Kidney tubule cell (primary cell): Measurements from ENCODE around the gene ME3.

Source experiments
- DNase-seq: peaks from one replicate; pipeline ENCODE4 v3.0.0-alpha.2; 2018; ENCODE audit warnings: low spot score

ME3 gene

DNA sequence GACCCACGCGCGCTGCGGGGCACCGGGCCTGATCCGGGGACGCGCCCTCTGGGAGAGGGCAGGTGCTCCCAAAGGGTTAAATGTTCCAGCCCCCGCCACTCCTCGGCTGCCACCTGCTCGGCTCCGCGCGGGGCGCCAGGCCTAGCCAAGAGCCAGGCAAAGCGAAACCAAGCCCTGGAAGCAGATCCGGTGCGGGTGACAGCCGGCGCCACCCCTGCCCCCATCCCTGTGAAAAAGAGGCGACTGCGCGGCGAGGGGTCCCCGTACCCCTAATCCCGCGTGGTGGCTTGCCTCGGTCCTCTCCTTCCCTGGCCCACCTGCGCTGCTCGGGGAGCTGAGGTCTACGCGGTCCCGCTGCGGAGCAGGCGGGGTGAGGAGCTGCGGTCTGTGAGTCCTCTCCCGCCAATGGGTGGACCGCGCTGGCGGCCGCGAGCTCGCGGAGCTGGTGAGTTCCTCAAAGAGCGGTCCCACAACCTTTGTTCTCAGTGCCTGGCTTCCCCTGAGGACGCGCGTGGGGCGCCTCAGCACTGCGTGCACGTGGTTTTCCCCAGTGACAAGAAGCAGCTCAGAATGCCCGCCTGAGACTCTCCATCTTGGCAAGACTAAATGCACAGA is at the start of gene ME3:
ME3 (minus strand) TSS at position 610 of the 615 bp plus-strand sequence.
- peak; percentile 72 for DNase-seq

DNA sequence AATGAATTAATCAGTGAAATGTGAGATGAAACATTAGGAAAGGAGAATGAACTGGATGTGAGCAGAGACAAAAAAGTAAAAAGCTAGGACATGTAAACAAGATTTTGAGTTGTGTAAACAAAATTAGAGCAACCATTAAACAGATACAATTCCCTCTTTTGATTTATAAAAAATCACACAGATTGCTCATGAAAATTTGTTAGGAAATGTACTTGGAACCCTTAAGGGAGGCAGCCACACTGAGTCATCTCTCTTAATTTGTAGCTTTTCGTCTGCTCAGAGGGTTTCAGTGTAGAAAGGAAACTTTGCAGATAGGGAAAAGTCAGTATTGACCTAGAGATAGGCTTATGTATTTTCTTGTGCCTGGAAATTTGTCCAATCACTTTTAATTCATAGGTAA is 49.6 kb upstream of the ME3 start:
- DNase-seq, result peak; percentile 44

DNA sequence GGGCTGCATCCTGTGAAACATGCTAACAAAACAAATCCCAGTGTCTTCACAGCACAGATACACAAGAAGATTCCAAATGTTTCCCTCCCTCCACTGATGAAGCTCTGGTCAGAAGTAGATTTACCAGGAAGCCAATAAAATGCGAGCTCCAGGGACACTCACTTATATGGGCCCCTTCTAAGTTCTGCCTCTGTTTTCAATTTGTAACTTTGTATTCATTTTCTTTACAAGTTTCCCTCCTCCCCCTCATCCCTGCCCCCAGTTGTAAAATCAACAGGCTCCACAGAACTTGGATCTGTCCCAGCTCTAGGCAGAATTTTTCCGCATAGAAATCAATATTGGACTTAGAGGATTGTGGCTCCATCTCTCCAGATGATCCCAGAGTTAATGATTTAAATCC is 48.1 kb upstream of the ME3 start:
- no peak for DNase-seq

DNA sequence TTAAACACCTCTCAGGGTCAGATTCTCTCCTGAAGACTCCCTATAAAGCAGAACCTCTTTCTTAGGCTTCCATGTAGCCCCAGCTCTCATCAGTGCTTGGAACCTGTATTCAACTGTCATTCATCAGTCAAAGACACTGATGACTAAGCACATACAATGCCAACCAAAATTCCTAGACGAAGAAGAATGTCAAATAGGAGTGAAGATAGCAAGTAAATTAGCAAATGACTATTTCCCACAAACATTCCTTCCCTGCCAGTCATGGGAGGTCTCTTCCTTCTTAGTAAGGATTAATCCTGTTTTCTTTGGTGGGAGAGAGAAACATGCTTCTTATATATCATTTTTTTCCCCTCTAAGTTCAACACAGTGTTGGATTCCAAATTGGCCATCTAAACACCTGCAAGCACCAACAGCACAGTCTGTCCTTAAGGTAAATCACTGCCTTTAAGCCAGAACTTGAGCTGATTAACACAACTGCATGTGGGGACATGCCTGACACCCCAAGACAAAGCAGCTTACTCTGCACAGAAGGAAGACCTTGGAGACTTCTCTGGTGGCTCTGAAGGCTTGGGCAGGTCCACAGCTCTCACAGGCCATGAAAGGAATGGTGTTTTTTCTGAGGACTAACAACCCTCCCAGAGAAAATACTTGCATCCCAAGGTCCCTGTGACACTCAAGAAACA is 47.5 kb upstream of the ME3 start:
- DNase-seq, result peak; percentile 97

DNA sequence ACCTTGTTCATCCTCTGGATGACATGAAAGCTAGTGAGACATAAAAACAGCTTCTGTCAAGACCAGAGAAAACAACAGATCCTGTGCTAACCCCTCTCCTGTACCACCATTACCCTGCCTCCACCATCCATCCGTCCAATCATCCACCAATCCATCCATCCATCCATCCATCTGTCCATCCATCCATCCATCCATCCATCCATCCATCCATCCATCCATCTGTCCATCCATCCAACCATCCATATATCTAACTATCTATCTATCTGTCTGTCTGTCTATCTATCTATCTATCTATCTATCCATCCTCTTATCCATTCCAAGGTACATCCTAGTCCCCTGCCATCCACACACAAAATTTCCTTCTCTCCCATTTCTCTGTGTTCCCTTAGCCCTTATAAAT is 46.6 kb upstream of the ME3 start:
- no peak for DNase-seq

DNA sequence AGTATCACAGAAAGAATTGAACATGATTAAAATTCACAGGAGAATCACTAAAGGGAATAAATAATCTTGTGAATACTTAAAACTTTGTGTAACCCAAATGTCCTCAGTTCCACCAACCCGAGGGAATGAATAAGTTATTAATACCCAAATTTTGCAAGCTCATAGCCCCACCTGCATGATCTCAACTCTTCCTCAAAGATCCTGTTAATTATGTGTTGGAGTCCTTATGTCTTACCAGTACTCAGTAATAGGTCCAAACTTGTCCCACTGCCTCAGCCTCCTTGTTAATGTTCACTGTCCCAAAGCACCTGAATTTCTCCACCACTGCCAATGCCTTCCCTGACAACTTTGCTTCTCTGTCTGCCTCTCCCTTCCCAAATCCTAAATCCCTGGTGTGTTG is 46.1 kb upstream of the ME3 start:
- DNase-seq, result no peak

DNA sequence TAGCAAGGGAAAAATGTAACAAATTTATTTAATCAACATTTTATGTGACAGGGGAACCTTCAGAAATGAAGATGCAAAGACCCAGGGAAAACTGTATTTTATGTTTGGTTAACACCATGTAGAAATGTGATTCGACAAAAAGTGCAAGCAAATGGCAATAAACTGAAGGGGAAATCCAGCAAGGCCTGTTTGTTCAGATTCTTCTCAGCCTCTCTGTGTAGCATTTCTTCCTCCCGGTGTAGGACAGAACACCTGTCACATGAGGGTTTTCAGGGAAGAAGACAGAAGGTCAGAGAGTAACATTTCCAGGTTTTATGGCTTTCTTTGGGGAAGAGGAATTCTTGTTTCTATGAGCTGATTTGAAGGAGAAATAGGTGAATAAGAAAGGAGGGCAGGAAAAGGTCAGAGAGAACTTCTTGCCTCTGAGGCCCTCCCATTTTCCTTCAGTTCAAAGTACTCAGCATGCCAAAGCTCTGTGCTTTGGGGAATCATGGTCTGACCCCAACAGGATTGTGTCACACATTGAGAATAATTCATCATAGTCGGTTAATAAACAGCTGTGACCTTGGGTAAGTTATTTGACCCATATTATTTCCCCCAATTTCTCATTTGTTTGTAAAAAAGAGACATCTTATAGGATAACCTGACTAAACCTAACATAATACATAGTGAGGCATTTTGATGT is 45.5 kb upstream of the ME3 start:
- peak; percentile 63 for DNase-seq

DNA sequence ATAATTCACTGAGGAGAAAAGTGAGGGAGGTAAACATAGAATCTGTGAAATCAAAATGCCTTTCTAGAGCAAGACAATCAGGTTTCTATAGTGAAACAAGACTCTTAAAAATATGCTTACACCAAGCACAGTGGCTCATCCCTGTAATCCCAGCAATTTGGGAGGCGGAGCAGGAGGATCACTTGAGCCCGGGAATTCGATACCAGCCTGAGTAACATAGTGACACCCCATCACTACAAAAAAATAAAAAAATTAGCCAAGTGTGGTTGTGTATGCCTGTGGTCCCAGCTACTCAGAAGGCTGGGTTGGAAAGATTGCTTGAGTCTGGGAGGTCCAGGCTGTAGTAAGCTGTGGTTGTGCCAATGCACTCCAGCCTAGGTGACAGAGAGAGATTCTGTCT is 43.2 kb upstream of the ME3 start:
- no peak for DNase-seq

DNA sequence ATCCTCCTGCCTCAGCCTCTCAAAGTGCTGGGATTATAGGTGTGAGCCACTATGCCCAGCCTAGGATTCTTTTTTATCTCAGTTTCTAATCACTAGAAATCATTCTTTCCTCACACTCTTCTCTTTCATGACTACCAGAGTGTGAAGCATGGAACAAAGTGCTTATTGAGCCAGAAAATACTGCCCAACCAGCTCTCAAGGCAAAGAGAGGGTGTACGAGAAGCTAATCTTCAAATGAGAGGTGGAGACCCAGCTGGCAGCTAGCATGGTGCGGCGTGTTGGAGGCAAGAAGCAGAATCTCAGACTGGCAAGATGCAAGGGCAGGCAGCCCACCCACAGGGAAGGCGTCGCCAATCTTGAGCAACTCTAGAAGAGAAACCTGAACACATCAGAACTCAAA is 41.1 kb upstream of the ME3 start:
- no peak for DNase-seq

DNA sequence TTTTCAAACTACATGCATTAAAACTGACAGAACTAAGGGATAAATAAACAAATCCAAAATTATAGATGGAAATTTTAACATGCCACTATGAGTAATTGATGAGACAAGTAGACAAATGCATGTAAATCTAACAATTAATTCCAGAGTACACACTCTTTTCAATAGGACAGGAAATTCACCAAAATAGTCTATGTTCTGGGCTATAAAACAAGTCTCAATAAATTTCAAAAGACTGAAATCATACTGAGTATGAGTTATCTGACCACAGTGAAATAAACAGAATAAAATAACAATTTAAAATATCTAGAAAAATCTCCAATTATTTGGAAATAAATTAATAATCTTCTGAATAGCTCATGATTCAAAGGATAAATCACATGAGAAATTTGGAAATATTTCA is 38.5 kb upstream of the ME3 start:
- no peak for DNase-seq

DNA sequence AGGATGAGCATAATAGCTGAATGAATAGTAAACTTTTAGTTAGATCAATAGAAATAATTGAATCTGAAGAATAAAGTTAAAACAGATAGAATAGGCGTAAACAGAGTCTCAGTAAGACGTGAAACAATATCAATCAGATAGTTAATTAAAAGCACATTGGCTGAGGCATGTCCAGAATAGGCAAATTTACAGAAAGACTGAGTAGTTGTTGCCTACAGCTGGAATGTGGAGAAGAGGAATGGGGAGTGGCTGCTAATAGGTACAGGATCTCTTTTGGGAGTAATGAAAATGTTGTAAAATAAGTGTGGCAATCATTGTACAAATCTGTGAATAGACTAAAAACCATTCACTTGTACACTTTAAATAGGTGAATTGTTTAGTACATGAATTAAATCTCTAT is 36.3 kb upstream of the ME3 start:
- no peak for DNase-seq

DNA sequence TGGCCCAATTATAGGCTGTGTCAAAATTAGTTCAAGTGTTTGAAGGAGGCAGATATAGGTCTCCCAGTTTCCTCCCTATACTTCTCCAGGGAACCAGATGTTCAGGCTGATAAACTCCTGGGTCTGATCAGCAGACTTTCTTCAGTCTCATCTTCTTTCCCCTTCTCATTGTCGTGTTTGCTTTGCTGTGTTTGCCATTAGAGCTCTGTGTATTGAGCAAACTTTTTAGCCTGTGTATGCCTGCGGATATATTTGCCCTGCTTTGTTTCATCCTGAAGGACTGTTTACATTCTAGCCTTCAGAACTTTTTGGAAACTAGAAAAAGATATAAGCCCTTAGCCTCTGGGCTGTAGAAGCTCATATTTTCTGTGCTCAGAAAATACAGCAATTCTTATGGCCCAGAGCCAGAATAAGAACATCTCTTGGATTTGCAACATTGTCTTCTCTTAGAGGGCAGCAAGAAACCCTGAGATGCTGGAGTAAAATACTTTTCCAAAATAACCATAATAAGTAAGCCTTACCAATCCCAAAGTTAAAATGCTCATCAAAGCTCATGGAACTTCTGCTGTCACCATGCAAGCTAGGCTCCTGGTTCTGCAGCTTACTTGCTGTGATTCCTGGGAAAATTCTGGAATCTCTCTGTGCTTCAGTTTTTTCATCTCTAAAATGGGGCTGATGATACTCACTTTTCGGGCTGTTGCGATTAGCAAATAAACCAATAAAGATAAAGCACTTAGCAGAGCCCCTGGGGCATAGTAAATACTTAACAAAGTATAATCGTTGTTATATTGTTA is 34.1 kb upstream of the ME3 start:
- DNase-seq, result no peak

DNA sequence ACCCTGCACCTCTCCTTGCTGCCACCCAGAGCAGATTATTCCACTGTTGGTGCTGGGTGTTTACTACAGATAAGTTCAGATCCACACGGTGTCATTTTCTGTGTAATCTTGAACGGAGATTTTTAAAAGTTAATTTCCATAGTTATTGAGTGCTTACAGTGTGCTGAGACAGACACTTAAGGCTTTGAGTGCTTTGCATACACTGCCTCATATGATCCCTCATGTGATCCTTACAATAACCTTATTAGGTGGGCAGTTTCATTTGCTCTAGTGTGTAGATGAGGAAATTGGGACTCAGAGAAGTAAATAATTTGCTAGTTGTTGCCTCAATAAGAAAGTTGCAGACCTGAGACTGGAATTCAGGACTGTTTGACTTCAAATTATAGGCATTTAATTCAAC is 32.3 kb upstream of the ME3 start:
- no peak for DNase-seq

DNA sequence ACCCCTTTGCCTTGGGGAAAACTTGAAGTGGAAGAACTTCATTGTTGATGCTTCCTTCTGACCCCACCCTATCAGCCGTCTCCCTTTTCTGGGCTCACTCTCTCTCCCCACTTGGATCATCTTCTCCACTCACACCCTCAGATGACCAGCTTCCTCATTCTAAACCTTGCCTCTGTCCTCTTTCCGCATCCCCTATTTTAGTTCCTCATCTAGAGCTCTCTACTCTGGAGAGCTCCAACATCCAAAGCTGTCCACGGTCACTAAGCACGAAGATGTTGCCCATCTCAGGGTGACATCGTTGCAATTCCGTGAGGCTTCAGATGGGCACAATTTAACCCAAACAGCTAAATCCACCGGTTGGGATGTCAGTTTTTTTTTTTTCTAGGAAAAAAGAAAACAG is 31.6 kb upstream of the ME3 start:
- no peak for DNase-seq

DNA sequence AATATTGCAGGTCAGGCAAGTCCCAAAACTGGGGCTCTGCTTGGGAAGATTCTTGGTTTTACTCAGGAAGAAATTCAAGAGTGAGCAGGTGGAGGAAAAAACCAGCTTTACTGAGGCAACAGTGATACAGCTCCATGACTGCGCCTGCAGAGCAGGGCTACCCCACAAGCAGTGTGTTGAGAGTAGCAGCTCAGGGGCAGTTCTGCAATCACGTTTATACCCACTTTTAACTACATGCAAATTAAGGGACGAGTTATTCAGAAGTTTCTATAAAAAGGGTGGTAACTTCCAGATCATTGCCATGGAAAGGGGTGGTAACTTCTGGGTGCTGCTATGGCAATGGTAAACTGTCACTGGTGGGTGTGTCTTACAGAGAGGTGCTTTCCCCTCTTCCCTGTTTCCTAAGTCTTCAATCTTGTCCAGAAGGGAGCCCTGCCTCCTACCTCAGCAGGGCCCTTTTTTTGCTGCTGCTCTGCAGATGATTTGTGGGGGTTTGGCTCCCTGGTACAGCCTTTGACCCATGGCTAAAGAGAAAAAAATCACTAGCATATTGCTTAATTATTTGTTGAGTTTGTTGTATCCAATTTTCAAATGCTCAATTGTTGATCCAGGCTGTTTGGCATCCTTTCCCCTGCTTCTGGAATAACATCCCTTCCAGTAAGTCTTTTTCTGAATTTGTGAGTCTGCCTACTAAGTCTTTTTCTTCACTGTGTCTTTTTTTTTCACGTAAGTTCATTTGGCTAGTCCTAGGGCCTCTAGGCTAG is 30.0 kb upstream of the ME3 start:
- no peak for DNase-seq

DNA sequence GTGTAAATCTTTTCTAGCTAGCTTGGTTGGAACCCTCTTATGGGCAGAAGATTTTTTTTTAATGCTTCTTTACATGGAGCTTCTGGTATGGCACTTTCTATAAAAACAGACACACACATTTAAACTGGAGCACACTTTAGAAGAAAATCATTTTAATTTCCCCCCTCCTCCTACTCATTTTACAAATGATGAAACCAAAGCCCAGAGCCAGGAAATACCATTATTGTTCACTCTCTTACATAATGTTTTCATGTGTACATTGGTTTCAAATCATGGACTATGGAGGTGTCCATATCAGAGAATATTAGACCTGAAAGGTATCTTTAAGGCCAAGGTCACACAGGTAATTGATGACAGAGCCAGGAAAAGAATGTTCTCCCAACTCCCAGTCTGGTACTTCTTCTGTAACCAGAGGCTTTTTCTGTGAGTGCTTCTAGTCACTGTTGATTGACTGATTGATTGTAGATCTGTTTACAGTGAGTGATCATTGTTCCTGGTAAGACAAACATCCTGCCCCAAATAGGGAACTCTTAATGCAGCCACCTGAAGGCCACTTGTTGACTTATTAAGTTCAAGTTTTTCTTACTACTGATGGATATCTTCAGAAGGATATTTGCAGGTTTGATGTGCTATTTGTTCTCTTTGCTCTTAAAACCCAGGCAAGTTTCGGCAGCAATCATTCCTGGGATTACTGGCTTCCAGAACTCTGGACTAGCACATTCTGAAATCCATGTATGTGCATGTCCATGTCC is 26.8 kb upstream of the ME3 start:
- no peak for DNase-seq

DNA sequence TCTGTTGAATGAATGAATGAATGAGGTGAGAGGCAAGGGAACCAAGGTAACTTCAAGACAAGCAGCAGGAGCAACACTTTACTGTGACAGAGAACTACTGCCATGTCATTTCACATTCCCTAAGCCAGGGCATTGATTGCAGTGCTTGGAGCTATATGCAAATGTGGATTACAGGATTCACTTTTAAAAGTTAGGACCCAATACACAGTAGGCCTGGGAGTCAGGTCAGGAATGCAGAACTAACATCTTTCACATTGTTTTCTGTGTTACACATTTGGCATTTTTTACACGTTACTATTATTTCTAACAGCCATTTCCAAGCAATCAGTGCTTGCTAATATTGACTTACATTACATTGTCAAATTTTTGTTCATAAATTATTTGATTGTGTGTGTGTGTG is 26.2 kb upstream of the ME3 start:
- DNase-seq, result no peak

DNA sequence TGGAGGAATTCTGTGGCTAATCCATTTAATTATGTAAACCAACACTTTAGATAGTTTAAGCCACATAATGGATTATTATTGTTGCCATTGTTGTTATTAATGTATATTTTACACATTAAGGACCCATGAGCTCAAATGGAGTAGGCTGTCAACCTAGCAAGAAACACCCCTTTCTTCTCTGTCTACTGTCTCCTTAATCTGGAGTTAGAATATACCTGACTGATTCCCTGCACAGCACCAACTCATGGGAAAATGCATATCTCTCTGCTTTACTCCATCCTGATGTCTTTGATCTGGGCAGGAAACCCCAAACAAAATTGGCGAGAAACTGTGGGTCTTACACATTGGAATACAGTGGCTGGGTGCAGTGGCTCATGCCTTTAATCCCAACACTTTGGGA is 24.0 kb upstream of the ME3 start:
- no peak for DNase-seq

DNA sequence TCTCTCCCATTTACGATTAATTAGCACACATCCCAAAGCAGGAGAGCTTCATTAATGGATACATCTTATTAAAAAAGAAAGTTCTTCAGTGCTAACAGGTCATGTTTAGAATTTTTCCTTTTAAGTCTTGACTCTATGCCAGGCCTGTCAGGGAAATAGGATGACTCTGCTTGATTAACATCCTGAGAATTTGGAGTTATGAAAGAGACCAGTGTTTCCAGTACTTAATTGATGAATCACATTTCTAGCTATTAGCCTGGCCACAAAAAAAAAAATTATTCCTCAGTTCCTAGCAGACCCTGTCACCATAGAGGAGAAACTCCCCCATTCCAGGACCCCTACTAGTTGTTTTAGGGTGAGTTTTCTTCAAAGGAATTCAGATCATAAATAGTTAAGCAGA is 23.6 kb upstream of the ME3 start:
- DNase-seq, result peak; percentile 91

DNA sequence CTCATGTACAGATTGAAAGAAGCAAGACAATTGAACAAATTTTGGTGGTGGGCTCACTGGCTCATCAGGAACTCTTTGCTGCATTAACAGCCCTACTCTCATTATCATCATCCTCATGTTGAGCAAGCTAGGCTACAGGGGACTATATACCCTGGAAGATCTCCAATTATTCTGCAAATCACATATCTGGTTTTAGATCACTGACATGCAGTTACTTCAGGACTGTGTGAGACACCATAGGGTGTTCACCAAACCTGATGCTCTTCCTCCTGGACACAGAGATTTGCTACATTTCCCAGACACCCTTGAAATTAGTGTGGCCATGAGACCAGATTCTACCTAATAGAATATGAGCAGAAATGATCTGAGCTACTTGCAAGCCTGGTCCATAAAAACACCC is 23.0 kb upstream of the ME3 start:
- no peak for DNase-seq

DNA sequence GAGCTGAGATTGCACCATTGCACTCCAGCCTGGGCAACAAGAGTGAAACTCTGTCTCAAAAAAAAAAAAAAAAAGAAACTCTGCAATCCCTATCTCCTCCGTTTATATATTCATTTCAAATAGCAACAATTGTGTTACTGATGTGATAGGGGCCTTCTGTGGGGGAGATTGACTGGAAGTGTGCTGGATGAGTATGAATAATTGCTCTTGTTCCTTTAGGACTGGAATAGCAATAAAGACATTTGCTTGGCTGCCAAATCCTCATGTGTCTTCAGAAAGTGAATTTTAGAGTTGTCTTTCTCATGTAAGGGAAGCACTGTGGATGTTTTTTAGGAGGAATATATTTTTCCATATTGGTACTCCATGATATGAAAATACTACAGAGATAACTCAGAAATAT is 21.1 kb upstream of the ME3 start:
- DNase-seq, result no peak
